Skeletal muscle tissue (tissue), 4 donors: ENCODE measurements around the gene LRRC47. TPM values are rescaled to one million over a fixed set of nuclear protein-coding genes. Genes with fewer than 3 reads are reported as not detected.
A peak's percentile ranks its signal among the peaks of the same experiment; 100 is the strongest.

Experiments used
- H3K27ac ChIP-seq: one replicate; pipeline ENCODE4 v1.7.0; 2013; ENCODE audit warnings: mild to moderate bottlenecking, low read depth, low read length, inconsistent platforms
- H3K27me3 ChIP-seq, 3 donors: one replicate each; pipeline ENCODE4 v1.7.0; 2013; ENCODE audit warnings: low read length in 3 of 3; ENCODE audit not compliant: control insufficient read depth in 3 of 3, insufficient read depth in 3 of 3
- H3K36me3 ChIP-seq, 3 donors: one replicate each; pipeline ENCODE4 v1.7.0; 2013; ENCODE audit warnings: low read length in 3 of 3; ENCODE audit not compliant: control insufficient read depth in 3 of 3, insufficient read depth in 3 of 3
- H3K4me1 ChIP-seq, 3 donors: one replicate each; pipeline ENCODE4 v1.7.0; 2013; ENCODE audit warnings: low read length in 3 of 3, mild to moderate bottlenecking in 3 of 3; ENCODE audit not compliant: control insufficient read depth in 3 of 3, insufficient read depth in 3 of 3
- H3K4me3 ChIP-seq, 3 donors: one replicate each; pipeline ENCODE4 v1.7.0; 2013; ENCODE audit warnings: low read length in 3 of 3
- H3K9ac ChIP-seq, 3 donors: one replicate each; pipeline ENCODE4 v1.7.0; 2013; ENCODE audit warnings: low read length in 3 of 3, mild to moderate bottlenecking in 3 of 3, moderate library complexity in 2 of 3, low read depth in 1 of 3
- H3K9me3 ChIP-seq, 3 donors: one replicate each; pipeline ENCODE4 v1.7.0; 2013; ENCODE audit warnings: low read length in 3 of 3; ENCODE audit not compliant: control insufficient read depth in 3 of 3
- total RNA-seq: library from RNA; depleted of rRNA; stranded (reverse); fragments of >200 nt; gene quantifications from one replicate; pipeline ENCODE4 v1.2.3, GENCODE V29; 2014
- donor health status: Osteomylitis.

The LRRC47 gene
- total RNA-seq, 1 donor from 2014 or later = 28.7 TPM

DNA sequence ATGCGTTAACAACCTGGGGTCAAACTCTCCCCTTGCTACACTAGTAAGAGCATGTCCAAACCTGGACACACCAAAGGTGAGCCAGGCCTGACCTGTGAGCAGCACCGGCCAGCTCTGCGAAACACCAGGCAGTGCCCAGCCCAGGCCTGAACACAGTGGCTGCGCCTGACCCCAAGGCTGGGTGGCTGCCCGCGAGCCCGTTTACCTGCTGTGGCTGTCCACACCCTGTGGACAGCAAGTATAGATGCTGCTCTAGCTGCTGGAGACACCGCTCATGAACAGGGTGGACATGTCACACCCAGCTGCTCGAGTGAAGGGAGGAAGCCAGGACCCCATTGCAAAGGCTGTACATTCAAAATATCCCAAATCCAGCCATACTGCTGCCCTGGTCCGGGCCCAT lies 51.7 kb downstream of the LRRC47 start:
- peak overlapping the region in 1 of 3 donors; percentile 88 for H3K9ac ChIP-seq
- no peak overlapping the region for H3K27ac ChIP-seq
- H3K9me3 ChIP-seq = no peaks in the 10 kb centered on the region
- H3K4me1 ChIP-seq = peaks cover 23 to 39% (median 28%) of the 10 kb centered on the region in 3 donors
- H3K36me3 ChIP-seq = peaks cover 21 to 29% (median 25%) of the 10 kb centered on the region in 3 donors
- peak overlapping the region in 2 of 3 donors; percentile 30 to 35 for H3K4me3 ChIP-seq
- no peaks in the 10 kb centered on the region for H3K27me3 ChIP-seq

DNA sequence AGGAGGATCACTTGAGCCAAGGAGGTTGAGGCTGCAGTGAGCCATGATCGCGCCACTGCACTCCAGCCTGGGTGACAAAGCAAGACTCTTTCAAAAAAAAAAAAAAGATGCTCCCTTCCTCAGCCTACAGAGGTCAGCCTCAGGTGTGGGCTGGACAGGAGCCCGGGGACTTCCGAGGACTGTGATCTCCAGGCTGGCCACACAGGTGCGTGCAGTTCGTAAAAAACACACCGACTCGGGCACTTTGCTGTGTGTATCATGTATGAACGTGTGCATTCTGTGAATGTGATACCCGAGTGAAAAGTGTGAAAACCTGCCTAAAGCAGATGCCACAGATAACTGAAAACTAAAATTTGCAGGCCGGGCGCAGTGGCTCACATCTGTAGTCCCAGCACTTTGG lies 52.5 kb downstream of the LRRC47 start:
- Histone ChIP-seq H3K4me1 (peaks cover 23 to 39% (median 28%) of the 10 kb centered on the region in 3 donors), H3K36me3 (peaks cover 24 to 33% (median 28%) of the 10 kb centered on the region in 3 donors), H3K9ac (no peak overlapping the region), H3K9me3 (no peaks in the 10 kb centered on the region), H3K27me3 (no peaks in the 10 kb centered on the region), H3K27ac (no peak overlapping the region), H3K4me3 (no peak overlapping the region)

DNA sequence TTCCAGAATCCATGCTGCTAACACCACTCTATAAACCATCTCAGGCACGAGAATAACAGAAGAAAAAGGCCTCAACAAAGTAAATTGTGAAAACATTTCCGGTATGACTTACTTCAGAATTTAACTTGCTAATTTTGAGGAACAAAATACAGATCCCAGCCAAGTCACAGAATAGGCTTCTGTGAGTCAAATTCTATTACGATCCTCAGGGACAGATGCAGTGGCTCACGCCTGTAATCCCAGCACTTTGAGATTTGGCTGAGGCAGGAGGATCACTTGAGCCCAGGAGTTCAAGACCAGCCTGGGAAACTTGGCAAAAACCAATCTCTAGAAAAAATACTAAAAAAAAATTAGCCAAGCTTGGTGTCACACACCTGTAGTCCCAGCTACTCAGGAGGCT lies 52.9 kb downstream of the LRRC47 start:
- Histone ChIP-seq H3K9ac (no peak overlapping the region), H3K4me1 (peaks cover 23 to 39% (median 28%) of the 10 kb centered on the region in 3 donors), H3K9me3 (no peaks in the 10 kb centered on the region), H3K36me3 (peaks cover 27 to 37% (median 32%) of the 10 kb centered on the region in 3 donors), H3K27ac (no peak overlapping the region), H3K27me3 (no peaks in the 10 kb centered on the region), H3K4me3 (no peak overlapping the region)

DNA sequence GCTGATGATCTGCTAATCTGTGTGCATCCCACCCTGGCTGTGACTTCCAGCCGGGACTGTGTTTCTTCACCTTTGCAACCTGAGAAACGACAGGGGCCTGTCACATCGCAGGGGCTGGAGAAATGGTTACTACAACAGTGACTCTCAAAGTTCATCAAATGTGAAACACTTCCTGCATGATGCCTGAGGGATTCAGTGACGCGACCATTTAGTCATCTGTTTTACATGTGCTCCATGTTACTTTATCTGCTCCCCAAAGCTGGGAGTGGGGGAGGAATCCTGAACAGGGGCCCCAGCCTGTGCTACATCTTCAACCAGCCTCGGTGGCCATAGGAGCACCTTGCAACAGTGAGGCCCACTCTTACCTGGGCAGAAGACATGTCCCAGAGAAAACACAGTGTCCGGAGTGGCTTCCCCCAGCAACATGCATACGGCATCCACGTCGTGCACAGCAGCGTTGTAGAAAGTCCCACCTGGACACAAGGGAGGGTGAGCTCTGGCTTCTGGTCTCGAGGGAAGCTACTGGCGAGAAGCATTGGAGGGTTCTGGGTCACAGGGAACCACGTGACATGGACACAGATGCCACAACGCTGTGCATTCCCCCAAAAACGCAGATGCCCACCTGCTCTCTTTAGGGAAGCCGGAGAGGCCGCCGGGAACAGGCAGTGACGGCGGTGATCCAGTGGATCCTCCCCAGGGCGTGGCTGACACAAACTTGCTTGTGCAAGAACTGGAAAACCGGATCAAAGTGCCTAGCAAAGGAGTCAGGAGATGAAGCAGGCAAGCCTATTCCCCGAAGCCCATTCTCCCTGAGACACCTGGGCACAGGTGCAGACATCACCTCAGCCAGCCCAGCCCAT lies 53.6 kb downstream of the LRRC47 start:
- Histone ChIP-seq H3K4me3 (no peak overlapping the region), H3K9me3 (no peaks in the 10 kb centered on the region), H3K4me1 (peaks cover 23 to 35% (median 28%) of the 10 kb centered on the region in 3 donors), H3K27me3 (no peaks in the 10 kb centered on the region), H3K9ac (no peak overlapping the region), H3K36me3 (peaks cover 35 to 44% (median 40%) of the 10 kb centered on the region in 3 donors), H3K27ac (no peak overlapping the region)

DNA sequence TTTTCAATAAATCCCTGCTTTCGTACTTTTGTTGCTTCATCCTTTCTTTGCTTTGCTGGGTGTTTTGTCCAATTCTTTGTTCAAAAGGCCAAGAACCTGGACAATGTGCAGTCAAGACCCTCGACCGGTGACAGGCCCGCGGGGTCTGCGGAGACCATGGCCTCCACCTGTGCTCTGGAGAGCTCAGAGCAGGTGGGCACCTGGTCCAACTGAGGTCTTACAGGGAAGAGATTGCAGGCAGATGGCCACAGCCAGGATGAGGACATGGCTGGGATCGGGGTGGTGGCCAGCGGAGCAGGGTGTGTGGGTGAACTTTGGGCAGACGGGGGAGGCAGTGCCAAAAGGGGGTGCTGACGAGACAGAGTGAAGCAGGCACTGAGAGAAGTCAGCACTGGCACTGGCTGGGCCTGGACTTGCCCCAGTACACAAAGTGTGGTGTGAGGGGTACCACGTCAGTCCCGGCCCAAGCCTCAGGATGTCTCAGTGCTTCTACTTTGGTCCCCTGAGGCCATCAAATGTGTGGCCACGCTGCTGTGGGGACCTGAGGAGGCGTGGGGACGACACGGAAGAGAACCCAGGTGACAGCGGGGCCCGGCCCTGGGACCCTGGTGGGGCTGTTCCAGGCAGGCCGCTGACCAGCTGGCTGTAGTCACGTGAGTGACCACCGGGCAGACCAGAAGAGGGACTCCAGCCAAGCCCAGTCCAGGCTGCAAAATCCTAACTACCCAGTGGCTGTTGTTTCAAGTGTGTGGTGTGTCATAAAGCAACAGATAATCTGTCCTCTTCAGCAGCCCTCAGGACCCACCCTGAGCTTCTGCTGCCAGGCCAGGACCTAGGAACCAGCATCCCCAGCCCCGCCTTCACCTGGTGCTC lies 54.5 kb downstream of the LRRC47 start:
- Histone ChIP-seq H3K4me3 (no peak overlapping the region), H3K4me1 (peaks cover 23 to 33% (median 27%) of the 10 kb centered on the region in 3 donors), H3K9ac (no peak overlapping the region), H3K27me3 (no peaks in the 10 kb centered on the region), H3K9me3 (no peaks in the 10 kb centered on the region), H3K27ac (no peak overlapping the region), H3K36me3 (peaks cover 39 to 51% (median 44%) of the 10 kb centered on the region in 3 donors)

DNA sequence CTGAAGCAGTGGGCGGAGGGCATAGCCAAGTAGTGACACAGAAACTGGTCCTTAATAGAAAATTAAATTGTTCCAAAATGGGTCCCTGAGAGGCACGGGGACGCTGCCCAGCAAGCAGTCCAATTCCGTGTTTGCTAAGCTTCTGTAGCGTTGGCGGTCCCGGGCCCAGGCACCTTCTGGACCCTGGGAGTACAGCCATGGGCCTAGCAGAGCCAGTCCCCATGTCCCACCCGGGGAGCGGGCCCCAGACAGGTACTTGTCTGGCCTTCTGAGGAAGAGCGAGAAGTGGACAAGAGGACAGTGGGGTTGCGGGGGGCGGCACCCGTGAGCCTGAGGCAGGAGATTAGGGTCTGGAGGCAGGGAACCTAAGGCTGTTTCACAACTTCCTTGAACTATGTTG lies 55.5 kb downstream of the LRRC47 start:
- Histone ChIP-seq H3K4me1 (peaks cover 14 to 28% (median 17%) of the 10 kb centered on the region in 3 donors), H3K36me3 (peaks cover 47 to 58% (median 49%) of the 10 kb centered on the region in 3 donors), H3K9me3 (no peaks in the 10 kb centered on the region), H3K9ac (no peak overlapping the region), H3K4me3 (no peak overlapping the region), H3K27me3 (no peaks in the 10 kb centered on the region), H3K27ac (no peak overlapping the region)

DNA sequence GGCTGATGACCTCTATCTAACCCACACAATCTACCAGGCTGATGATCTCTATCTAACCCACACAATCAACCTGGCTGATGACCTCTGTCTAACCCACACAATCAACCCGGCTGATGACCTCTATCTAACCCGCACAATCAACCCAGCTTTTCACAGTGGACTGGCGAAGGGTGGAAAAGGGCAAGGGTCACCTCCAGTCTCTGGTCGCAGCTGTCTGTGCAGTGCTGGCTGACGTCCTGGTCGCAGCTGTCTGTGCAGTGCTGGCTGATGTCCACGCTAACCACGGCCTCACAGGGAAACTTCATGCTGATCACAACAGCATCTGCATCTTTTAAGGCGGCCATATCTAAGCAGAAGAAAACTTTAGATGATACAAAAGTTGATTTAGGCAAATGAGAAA lies 56.3 kb downstream of the LRRC47 start:
- no peaks in the 10 kb centered on the region for H3K27me3 ChIP-seq
- H3K27ac ChIP-seq = no peak overlapping the region
- no peak overlapping the region for H3K9ac ChIP-seq
- H3K4me3 ChIP-seq = no peak overlapping the region
- no peaks in the 10 kb centered on the region for H3K9me3 ChIP-seq
- peaks cover 9 to 26% (median 11%) of the 10 kb centered on the region in 3 donors for H3K4me1 ChIP-seq
- H3K36me3 ChIP-seq = peaks cover 47 to 58% (median 49%) of the 10 kb centered on the region in 3 donors

DNA sequence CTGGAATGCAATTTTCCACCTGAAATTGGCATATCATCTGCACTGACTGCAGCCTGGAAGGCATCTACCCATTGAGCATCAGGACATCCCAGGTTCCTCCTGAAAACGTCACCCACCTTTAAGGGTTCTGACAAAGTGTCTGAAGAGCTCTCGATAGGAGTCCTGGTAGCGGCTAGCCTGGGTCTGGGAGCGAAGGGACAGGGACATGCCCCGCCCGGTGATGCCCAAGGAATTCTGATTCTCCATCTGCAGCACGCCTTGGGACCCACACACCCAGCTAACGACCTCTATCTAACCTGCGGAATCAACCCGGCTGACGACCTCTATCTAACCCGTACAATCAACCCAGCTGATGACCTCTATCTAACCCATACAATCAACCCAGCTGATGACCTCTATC lies 57.4 kb downstream of the LRRC47 start:
- peaks cover 47 to 60% (median 52%) of the 10 kb centered on the region in 3 donors for H3K36me3 ChIP-seq
- no peaks in the 10 kb centered on the region for H3K27me3 ChIP-seq
- no peak overlapping the region for H3K4me3 ChIP-seq
- peaks cover 3 to 19% (median 4%) of the 10 kb centered on the region in 3 donors for H3K4me1 ChIP-seq
- no peak overlapping the region for H3K27ac ChIP-seq
- H3K9me3 ChIP-seq = no peaks in the 10 kb centered on the region
- H3K9ac ChIP-seq = no peak overlapping the region

DNA sequence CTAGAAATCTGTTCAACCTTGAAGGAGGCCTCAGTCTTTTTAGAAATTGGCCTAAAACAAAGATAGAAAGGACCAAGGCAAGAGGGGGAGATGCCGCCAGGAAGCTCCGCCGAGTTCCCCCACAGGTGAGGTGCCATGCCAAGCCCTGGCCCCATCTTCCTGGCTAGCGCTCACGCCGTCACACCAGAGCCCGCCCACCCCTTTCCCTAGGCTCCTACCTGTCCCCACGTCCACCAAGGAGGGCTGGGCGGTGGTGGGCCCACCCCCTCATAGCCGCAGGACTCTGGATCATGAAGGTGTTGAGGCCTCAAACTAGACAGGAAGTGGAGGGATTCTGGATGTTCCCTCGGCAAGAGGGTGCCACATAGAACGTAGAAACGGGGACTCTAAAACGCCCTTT lies 59.6 kb downstream of the LRRC47 start:
- H3K4me3 ChIP-seq = no peak overlapping the region
- no peaks in the 10 kb centered on the region for H3K9me3 ChIP-seq
- no peaks in the 10 kb centered on the region for H3K27me3 ChIP-seq
- H3K9ac ChIP-seq = no peak overlapping the region
- H3K27ac ChIP-seq = no peak overlapping the region
- peaks cover 9 to 19% (median 10%) of the 10 kb centered on the region in 3 donors for H3K4me1 ChIP-seq
- peaks cover 35 to 46% (median 38%) of the 10 kb centered on the region in 3 donors for H3K36me3 ChIP-seq
